Activated CD8-positive, alpha-beta memory T cell treated with anti-CD3 and anti-CD28 coated beads, Interleukin-2, amount 50 U/mL, for 1 hour (primary cell): Measurements from ENCODE around the gene NPM1.
"Not testable (repeated sequence)": the region's sequence is repeated elsewhere in the genome, so short reads cannot be mapped to it uniquely, and the experiment has no call there.

ENCODE experiments used
- DNase-seq: peaks from one replicate; pipeline ENCODE4 v3.0.0-alpha.2; 2020; ENCODE audit errors: extremely low read depth

Gene NPM1, protein sequence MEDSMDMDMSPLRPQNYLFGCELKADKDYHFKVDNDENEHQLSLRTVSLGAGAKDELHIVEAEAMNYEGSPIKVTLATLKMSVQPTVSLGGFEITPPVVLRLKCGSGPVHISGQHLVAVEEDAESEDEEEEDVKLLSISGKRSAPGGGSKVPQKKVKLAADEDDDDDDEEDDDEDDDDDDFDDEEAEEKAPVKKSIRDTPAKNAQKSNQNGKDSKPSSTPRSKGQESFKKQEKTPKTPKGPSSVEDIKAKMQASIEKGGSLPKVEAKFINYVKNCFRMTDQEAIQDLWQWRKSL

DNA sequence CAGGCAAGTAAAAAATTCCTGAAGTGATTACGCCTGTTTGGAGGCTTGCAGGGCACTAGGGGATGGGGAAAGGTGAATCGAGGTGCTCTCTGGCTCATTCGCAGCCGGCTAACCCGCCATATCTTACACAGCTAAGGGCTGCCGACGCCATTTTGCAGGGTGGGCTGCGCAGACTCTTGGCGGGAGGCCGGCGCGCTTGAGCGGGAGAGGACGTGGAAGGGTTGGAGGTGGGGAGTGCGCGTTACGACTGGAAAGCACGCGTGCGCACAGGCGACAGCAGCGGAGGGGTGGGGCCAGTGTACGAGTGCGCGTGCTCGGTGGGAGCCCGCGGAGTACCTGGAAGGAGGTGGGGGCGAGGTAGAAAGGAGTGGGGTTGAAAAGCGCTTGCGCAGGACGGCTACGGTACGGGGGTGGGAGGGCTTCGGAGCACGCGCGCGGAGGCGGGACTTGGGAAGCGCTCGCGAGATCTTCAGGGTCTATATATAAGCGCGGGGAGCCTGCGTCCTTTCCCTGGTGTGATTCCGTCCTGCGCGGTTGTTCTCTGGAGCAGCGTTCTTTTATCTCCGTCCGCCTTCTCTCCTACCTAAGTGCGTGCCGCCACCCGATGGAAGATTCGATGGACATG is at the start of gene NPM1:
NPM1 (plus strand) TSS at position 505 of the 625 bp plus-strand sequence; CDS start at position 605, 100 bp downstream.
- DNase-seq, result peak; percentile 95

DNA sequence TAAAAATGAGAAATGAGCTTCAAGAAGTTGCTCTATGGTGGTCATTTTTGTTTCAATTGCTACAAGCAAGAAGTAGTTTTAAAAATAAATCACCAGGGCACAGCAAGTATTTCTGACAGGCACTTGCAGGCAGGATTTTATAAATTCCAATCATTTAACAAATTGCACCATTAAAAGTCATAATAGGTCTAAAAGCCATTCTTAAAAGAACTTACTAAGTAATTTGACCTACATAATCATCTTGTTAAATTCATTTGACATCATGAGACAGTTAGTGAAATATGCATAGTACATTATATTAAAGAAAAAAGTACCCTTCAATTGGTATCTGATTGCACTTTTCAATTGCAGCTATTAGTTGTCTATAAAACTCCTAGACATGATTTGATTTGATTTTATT is 47.6 kb upstream of the NPM1 start:
- DNase-seq, result no peak

DNA sequence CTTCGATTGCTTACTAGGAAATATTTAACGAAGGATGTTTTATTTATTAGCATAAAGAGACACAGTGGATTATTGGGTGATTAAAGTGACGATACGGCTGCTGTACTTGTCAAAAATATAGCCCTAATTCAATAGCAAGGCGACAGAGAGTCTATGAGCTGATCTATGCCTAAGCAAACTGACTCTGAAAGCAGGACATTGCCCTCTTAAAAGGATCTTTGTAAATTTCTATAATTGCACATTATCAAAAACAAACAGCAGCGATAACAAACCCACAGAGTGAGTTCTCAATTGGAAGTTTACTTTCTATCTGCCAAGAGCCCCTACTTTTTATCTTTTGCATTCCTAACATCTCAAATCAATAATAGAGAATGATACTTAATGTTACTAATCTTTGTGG is 47.2 kb upstream of the NPM1 start:
- DNase-seq, result no peak

- DNase-seq, result no peak
These were observed 45.1 kb upstream of the NPM1 start for GRCh38 chr5:171342362-171343111.

DNA sequence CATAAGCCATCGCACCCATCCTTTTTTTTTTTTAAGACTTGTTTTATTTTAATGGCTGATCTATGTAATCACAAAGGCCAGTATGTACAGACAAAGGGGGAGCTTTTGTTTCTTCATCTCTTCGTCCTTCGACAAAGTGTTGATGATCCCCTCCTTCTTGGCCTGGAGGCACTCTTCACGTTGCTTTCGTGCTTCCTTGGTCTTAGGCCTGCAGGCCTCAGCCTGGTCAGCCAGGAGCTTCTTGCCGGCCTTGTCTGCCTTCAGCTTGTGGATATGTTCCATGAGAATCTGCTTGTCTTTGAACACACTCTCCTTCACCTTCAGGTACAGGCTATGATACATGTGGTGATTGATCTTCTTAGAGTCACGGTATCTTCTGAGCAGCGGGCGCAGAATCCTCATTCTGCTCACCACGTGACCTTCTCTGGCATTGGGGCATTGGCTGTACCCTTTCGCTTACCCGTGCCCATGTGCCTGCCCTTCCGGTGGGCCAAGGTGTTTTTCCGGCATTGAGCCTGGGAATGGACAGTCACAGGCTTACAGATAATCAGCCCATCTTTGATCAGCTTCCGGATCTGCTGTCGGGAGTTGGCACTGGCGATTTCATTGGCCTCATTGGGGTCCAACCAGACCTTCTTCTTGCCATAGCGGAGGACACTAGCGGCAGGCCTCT is 42.6 kb upstream of the NPM1 start:
- DNase-seq, result no peak

DNA sequence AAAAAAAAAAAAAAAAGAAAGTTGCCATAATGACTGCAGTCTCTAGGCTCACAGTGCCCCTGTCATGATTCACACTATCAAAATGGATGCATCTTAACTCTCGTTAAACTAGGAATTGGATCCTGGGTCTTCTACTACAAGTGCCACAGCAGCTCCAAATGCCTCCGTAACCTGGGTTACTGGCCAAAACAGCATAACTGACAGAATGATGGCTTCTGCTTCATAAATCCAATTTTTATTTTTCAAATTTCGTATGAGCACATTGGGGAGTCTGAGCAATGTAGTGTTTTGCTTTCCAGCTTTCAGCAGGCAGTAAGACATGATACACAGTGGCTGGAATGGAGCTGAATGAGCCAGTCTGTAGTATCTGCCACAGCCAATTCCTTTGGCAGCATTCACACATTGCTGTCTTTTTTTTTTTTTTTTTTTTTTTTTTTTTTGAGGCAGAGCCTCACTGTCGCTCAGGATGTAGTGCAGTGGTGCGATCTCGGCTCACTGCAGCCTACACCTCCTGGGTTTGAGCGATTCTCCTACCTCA is 36.0 kb upstream of the NPM1 start:
- no peak for DNase-seq

- no peak for DNase-seq
These were observed 32.3 kb upstream of the NPM1 start for GRCh38 chr5:171355302-171355724.

- DNase-seq, result no peak
These were observed 29.8 kb upstream of the NPM1 start for GRCh38 chr5:171357843-171358242.

DNA sequence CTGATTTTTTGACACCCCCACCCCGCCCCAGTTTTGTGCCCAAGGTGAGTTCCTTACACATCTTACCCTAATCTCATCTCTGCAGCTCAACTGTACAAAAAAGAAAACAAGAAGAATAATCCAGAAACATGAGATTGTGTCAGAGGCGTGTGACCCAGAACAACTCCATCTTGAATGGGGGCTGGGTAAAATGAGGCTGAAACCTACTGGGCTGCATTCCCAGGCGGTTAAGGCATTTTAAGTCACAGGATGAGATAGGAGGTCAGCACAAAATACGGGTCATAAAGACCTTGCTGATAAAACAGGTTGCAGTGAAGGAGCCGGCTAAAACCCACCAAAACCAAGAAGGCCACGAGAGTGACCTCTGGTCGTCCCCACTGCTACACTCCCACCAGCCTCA is 26.5 kb upstream of the NPM1 start:
- not testable (repeated sequence) for DNase-seq

DNA sequence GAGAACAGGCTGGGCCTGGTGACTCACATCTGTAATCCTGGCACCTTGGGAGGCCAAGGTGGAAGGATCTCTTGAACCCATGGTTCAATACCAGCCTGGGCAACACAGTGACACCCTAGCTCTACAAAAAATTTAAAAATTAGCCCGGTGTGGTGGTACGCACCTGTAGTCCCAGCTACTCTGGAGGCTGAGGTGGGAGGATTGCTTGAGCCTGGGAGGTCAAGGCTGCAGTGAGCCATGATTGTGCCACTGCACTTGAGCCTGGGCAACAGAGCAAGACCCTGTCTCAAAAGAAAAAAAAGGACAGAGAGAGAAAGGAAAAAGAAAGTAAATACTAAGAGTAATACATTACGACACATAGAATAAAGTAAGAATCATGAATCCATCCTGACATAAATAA is 24.4 kb upstream of the NPM1 start:
- DNase-seq, result not testable (repeated sequence)

DNA sequence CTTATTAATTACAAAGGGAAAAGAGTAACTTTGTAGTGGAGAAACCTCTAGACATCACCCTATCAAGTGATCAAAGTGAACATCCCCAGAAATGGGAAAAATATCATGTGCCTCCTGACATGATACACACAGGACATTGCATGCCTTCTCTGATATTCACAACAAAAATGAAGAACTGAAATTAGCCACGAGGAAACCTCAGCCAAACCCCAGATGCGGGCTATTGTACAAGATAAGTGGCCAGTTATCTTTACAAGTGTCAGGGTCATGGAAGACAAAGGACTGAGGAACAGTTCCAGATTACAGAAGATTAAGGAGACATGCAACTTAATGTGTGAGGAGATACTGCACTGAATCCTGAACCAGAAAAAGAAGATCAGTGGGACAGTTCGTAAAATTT is 23.8 kb upstream of the NPM1 start:
- DNase-seq, result no peak

- DNase-seq, result no peak
These were observed 22.3 kb upstream of the NPM1 start for GRCh38 chr5:171365351-171365750.

- no peak for DNase-seq
These were observed 21.0 kb upstream of the NPM1 start for GRCh38 chr5:171366645-171367044.

DNA sequence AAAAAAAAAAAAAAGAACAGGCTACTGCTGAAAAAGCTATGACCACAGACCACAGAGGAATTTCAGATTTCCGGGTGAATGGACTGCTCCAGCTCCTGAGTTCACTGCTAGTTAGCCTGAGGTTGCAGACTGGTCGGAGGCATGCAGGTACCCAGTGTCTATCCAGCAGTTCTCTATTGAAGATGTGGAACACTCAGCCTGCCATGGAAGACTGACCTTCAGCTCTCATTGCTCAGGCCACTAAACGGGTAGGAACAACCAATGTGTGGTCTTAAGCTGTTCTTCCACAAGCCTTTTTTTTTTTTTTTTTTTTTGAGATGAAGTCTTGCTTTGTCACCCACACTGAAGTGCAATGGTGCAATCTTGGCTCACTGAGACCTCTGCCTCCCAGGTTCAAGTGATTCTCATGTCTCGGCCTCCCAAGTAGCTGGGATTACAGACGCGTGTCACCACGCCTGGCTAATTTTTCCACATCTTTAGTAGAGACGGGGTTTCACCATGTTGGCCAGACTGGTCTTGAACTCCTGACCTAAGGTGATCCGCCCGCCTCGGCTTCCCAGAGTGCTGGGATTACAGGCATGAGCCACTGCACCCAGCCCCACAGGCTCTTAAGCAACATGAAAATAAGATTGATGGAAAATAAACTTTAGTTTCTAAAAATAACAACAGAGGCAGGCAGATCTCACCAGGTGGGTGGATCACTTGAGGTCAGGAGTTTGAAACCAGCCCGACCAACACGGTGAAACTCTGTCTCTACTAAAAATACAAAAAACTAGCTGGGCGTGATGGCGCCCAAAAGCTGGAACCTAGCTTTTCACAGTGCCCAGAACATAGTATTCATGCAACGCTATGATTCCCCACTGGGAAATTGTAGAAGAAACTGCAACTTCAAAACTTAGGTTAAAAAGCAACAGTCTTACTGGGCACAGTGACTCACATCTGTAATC is 20.0 kb upstream of the NPM1 start:
- DNase-seq, result no peak

GRCh38 chr5:171369056-171369455 is 18.6 kb upstream of the NPM1 start:
- no peak for DNase-seq

DNA sequence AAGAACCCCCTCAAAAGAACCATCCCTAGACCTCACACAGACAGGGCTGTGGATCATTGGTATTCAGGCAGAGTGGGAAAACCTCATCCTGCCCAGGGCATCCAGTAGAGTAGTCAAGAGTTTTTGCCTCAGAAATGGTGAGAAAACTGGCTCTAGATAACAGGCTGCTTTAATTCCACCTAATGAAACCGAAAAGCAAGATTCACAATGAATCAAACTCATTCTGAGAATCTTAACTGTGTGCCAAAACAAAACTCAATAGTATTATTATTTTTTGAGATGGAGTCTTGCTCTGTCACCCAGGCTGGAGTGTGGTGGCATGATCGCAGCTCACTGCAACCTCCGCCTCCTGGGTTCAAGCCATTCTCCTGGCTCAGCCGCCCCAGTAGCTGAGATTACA is 17.8 kb upstream of the NPM1 start:
- no peak for DNase-seq

- not testable (repeated sequence) for DNase-seq
These were observed 16.8 kb upstream of the NPM1 start for GRCh38 chr5:171370881-171371280.

DNA sequence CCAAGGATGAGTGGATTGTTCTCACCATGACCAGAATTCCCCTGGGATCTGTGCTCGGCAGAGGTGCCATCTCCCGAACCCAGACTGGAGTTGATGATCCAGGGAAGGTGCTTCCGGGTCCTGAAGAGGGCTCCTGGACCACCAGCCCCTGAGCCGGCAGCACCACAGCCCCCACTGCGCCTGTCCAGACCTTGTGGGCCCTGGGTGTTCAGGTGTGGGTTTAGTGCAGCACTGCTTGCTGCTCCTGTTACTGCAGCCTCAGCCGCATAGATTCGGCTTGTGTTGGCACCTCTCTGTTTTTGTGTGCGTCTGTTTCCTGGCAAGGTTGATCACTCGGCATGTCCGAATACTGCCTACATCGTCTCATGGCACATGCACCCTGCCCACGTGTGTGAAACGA is 16.3 kb upstream of the NPM1 start:
- DNase-seq, result no peak

- no peak for DNase-seq
These were observed 7.7 kb upstream of the NPM1 start for GRCh38 chr5:171379961-171380360.

GRCh38 chr5:171384416-171384815 is 3.2 kb upstream of the NPM1 start:
- not testable (repeated sequence) for DNase-seq

DNA sequence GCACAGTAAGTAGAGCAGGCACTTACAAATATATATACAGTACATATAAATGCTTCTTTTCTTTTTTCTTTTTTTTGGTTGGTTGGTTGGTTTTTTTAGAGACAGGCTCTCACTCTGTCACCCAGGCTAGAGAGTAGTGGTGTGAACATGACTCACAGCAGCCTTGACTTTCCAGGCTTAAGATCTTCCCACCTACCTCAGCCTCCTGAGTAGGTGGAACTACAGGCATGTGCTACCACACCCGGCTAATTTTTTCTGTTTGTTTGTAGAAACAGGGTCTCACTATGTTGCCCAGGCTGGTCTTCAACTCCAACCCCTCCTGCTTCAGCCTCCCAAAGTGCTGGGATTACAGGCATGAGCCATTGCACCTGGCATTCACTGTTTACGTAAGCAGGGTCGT is 2.6 kb upstream of the NPM1 start:
- DNase-seq, result not testable (repeated sequence)
